ENCODE results near the gene ST13. TPM values are rescaled to one million over a fixed set of nuclear protein-coding genes. Genes with fewer than 3 reads are reported as not detected.
"Not testable (repeated sequence)": the region's sequence is repeated elsewhere in the genome, so short reads cannot be mapped to it uniquely, and the experiment has no call there.

The ST13 gene
- total RNA-seq, 4 donors from 2014 or later = 122 to 265 (median 197) TPM

GRCh38 chr22:40791241-40791640 lies 65.2 kb downstream of the ST13 start:
- peaks cover 0 to 37% of the 10 kb centered on the region in 2 donors for H3K36me3 ChIP-seq
- TF ChIP-seq CTCF (IDR thresholded peaks at IDR 0.05 in 4 of 5, conservative IDR thresholded peaks at IDR 0.05 in 1 of 5) (no peak), POLR2A (IDR thresholded peaks at IDR 0.05) (no peak)

GRCh38 chr22:40789131-40789530 lies 67.3 kb downstream of the ST13 start:
- Histone ChIP-seq H3K4me3 (no peak overlapping the region), H3K27me3 (no peaks in the 10 kb centered on the region), H3K27ac (no peak overlapping the region), H3K4me1 (no peaks in the 10 kb centered on the region), H3K36me3 (peaks cover 0 to 37% of the 10 kb centered on the region in 2 donors), H3K9me3 (no peaks in the 10 kb centered on the region)
- TF ChIP-seq POLR2A (IDR thresholded peaks at IDR 0.05) (no peak), CTCF (IDR thresholded peaks at IDR 0.05 in 4 of 5, conservative IDR thresholded peaks at IDR 0.05 in 1 of 5) (no peak)
- intact Hi-C loops (cut with DNase I; ENCODE audit: low total_unique reads) = no loop called here
- ATAC-seq (no peak), DNase-seq (no peak)
- in situ Hi-C loops (cut with MboI; ENCODE audit: low sequenced_read_pairs in 4 of 4) = no loop called here

More at GRCh38 chr22:40791241-40791640, 65.2 kb downstream of the ST13 start:
- Histone ChIP-seq H3K27ac (no peak overlapping the region), H3K4me1 (no peaks in the 10 kb centered on the region), H3K4me3 (no peak overlapping the region), H3K9me3 (no peaks in the 10 kb centered on the region), H3K27me3 (no peaks in the 10 kb centered on the region)
- intact Hi-C loops (cut with DNase I; ENCODE audit: low total_unique reads) (no loop called here), in situ Hi-C loops (cut with MboI; ENCODE audit: low sequenced_read_pairs in 4 of 4) (no loop called here)
- DNase-seq (no peak), ATAC-seq (no peak)

- no peak overlapping the region for H3K27ac ChIP-seq
- in situ Hi-C loops (cut with MboI; ENCODE audit: low sequenced_read_pairs in 4 of 4) (no loop called here), intact Hi-C loops (cut with DNase I; ENCODE audit: low total_unique reads) (no loop called here)
- H3K4me1 ChIP-seq = no peaks in the 10 kb centered on the region
- no peak for TF ChIP-seq CTCF (IDR thresholded peaks at IDR 0.05 in 4 of 5, conservative IDR thresholded peaks at IDR 0.05 in 1 of 5)
- no peak for TF ChIP-seq POLR2A (IDR thresholded peaks at IDR 0.05)
- no peaks in the 10 kb centered on the region for H3K27me3 ChIP-seq
- peaks cover 0 to 27% of the 10 kb centered on the region in 2 donors for H3K36me3 ChIP-seq
- DNase-seq (no peak), ATAC-seq (no peak)
- no peaks in the 10 kb centered on the region for H3K9me3 ChIP-seq
- H3K4me3 ChIP-seq = no peak overlapping the region
These were observed 73.9 kb downstream of the ST13 start for GRCh38 chr22:40782521-40782920.

- DNase-seq; H3K4me1 ChIP-seq; H3K27ac ChIP-seq; H3K27me3 ChIP-seq; in situ Hi-C loops (cut with MboI; ENCODE audit: low sequenced_read_pairs in 4 of 4); H3K9me3 ChIP-seq; intact Hi-C loops (cut with DNase I; ENCODE audit: low total_unique reads); ATAC-seq; H3K4me3 ChIP-seq: not testable (repeated sequence)
- peaks cover 0 to 27% of the 10 kb centered on the region in 2 donors for H3K36me3 ChIP-seq
These were observed 74.7 kb downstream of the ST13 start for GRCh38 chr22:40781749-40782148.

Small RNA genes within 50 kb of the gene (microRNA-seq; reads per million reads assigned to microRNA genes)
- gene MIR4766 (ENCODE audit: borderline replicate concordance in 2 of 2) = 2.4 to 2.6 reads per million in 2 donors

Other genes with a start within 250 kb of the ST13 start
- 10 to 100 TPM; 13.7 to 31.3 (median 22.2) TPM for gene MRTFA, start 219.9 kb downstream of the ST13 start, total RNA-seq
- under 1 TPM in 1 of 4 donors, not detected in 3; 0.95 TPM for gene MCHR1, start 177.2 kb downstream of the ST13 start, total RNA-seq
- gene SLC25A17, start 37.3 kb downstream of the ST13 start, total RNA-seq = 10 to 100 TPM in 1 of 4 donors, 1 to 10 TPM in 3; 2.6 to 12.2 (median 3.8) TPM
- gene XPNPEP3, start 509 bp upstream of the ST13 start, total RNA-seq = 10 to 100 TPM in 1 of 4 donors, 1 to 10 TPM in 3; 3.6 to 12.4 (median 7.4) TPM
- gene DNAJB7, start 5.5 kb upstream of the ST13 start, total RNA-seq = not detected
- 10 to 100 TPM; 36.1 to 53.0 (median 46.7) TPM for gene RBX1, start 94.7 kb upstream of the ST13 start, total RNA-seq
- 10 to 100 TPM; 29.6 to 53.0 (median 38.0) TPM for gene EP300, start 236.0 kb upstream of the ST13 start, total RNA-seq

All from gastrocnemius medialis (tissue), 4 donors.